GM18508 (cell line): ENCODE data around the gene KAZN.

Source experiments
- ATAC-seq: cut with Tn5 transposase; IDR thresholded peaks from one replicate; pipeline ENCODE4 v1.9.1; 2021; ENCODE audit warnings: moderate number of reproducible peaks; ENCODE audit not compliant: insufficient read depth, unreplicated experiment

The KAZN gene

GRCh38 chr1:15056515-15057285 lies 458.2 kb downstream of the KAZN start:
- no peak for ATAC-seq

DNA sequence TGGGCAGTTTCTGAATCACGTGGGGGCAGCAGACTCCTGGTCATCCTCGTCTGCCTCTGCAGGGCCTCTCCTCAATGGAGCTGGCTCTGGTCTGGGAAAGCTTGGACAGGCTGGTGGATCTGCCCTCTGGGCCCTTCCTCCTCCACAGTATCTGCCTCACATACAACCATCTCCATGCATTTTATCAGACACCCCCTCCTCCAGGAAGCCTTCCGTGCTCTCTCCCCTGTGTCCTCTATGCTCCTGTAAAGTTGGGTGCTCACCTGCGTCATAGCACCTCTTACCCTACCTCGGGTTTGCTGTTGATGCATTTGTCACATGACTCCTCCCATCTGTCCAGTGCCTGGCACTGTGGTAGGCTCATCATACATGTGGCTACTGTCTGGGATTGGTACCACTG lies 459.3 kb downstream of the KAZN start:
- no peak for ATAC-seq

DNA sequence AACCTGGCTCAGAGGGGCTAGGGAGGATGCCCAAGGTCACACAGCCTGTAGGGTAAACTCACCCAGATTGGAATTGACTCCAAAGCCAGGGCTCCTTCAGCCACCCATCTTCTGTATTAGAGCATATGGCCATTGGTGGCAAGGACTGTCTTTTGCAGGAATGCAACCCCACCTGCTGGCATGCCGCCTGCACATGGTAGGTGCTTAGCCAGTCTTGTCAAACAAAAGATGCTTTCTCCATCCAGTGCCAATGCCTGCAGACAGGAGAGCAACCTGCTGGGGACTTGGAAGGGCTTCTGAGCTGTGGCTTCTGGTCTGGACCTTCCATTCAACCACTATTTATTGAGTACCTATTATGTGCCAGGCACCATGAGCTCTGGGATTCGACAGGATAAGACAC lies 459.8 kb downstream of the KAZN start:
- ATAC-seq = no peak

GRCh38 chr1:15060104-15060503 lies 461.6 kb downstream of the KAZN start:
- no peak for ATAC-seq

GRCh38 chr1:15062479-15063099 lies 464.1 kb downstream of the KAZN start:
- no peak for ATAC-seq

DNA sequence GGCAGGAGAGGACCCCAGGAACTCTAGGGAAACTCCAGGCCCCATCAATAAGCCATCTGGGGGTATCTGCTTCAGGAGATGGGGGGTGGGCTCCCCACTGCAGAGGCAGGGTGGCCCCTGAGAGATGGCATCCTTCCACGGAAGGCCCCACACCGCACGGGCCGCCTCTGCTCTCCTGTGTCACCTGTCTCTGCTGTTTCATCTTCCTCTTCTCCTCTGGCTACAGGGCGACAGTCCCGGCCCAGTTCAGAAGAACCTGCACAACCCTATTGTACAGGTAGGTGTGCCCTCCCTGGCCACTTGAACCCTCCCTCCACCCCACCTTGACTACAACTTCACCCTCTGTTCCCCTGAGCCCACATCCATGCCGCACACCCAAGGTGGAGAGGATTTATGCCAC lies 464.9 kb downstream of the KAZN start:
- ATAC-seq = no peak

DNA sequence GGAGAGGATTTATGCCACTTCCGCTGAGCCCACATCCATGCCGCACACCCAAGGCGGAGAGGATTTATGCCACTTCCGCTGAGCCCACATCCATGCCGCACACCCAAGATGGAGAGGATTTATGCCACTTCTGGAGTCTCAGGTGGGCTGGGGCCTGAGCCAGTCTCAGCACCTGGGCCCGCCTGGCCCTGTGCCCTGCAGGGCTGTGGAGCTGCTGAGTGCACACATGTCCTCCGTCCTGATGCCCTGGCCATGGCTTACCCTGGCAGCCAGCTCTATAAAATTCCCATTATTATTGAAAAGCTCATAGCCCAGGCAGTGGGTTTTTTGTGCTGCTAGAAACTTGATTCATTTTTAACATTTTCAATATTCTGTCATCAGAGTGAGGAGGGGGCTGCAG lies 465.3 kb downstream of the KAZN start:
- no peak for ATAC-seq

DNA sequence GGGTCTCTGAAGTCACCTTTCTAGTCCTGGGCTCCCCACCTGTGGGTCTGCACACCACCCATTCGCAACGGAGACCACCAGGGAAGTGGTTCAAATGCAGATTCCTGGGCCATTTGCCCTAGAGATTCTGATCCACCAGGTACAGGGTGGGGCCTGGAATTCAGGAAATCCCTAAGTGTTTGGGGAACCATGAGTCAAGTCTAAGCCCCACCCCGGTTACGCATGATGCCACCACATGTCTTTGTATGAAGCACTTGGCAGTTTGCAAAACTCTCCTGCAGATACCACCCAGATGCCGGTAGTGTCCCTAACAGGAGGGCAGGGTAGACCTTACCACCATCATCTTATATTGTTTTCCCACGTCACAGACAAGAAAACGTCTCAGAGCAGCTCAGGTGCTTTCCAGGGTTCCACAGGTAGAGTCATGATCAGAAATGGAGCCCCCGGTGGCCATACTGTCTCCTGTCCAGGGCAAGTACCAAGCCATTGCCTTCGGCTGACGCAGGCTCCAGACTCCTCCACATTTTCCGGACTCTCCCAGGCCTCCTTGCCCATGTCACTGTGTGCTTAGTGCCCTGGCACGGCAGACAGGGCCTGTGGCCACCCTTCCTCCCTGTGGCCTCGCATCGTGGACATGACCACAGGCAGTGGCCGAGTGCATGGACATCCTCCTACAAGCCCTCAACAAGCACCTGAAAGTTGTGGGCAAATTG lies 465.9 kb downstream of the KAZN start:
- ATAC-seq = no peak

- ATAC-seq = no peak
Observed at GRCh38 chr1:15065291-15065690, 466.8 kb downstream of the KAZN start.

- no peak for ATAC-seq
Observed at GRCh38 chr1:15065736-15066135, 467.3 kb downstream of the KAZN start.

- no peak for ATAC-seq
Observed at GRCh38 chr1:15066191-15066590, 467.7 kb downstream of the KAZN start.

- ATAC-seq = no peak
Observed at GRCh38 chr1:15067148-15067547, 468.7 kb downstream of the KAZN start.

DNA sequence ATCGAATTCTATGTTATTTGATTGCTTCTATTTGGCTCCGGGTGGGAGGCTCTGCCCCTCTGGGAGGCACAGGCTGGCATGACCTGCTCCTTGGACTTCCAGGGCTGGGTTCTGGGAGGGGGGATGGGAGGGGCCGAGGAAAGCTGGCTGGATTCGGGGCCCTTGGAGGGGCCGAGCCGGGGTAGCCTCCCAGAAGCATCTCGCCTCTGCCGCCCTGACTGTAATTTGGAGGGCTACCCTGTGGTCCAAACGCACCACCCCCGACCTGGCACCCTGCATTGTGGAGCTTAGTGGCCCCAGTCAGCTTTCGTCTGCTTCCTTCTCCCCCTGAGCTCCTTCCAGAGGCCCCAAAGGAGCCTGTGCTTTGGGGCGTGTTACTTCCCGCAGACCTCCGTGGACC lies 469.7 kb downstream of the KAZN start:
- ATAC-seq = no peak

- no peak for ATAC-seq
Observed at GRCh38 chr1:15068997-15069396, 470.5 kb downstream of the KAZN start.

GRCh38 chr1:15070145-15070748 lies 471.8 kb downstream of the KAZN start:
- no peak for ATAC-seq

GRCh38 chr1:15071936-15072335 lies 473.5 kb downstream of the KAZN start:
- no peak for ATAC-seq

DNA sequence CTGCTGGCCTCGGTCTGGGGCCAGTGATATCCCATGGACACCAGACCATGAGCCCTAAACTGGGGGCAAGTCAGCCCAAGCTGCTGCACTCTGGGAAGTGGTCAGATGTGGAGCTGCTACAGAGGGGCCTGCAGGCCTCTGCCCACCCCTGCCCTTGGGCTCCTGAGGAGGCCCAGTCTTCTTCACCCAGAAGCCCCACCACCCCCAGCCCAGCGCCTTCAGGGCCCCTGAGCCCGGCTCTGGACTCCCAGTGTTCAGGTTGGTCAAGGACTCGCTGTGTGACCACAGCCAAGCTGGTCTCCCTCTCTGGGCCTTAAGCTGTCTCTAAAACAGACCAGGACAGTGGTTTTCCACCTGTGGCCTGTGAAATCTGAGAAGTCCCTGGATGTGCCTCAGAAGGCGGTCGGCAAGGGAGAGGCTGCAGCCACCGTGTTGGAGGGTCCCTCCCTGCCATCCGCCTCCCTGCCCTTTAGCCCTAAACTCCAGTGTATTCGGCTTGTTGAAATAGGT lies 475.4 kb downstream of the KAZN start:
- no peak for ATAC-seq

- no peak for ATAC-seq
Observed at GRCh38 chr1:15075175-15075574, 476.7 kb downstream of the KAZN start.

GRCh38 chr1:15075817-15076216 lies 477.3 kb downstream of the KAZN start:
- ATAC-seq = no peak

- no peak for ATAC-seq
Observed at GRCh38 chr1:15076807-15077206, 478.3 kb downstream of the KAZN start.

DNA sequence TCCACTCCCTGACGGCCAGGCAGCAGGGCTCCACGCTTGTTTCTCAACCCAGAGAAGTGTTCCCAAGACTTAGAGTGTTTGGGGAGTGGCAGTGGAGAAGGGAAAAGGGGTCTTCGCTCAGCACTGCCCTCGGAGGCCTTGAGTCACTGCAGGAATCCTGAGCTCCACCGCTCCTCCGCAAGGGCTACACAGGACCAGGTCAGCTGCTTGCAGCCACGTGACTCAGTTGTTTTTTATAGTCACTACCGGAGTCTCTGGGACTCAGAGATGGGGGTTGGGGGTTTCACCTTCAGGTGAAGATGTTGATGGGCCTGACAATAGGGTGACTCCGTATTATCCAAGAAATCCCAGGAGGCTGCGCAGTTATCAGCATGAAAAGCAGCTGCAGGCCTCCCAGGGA lies 478.9 kb downstream of the KAZN start:
- ATAC-seq = no peak
